Adrenal gland (tissue), 12 donors: ENCODE results near the gene SHANK2. TPM values are rescaled to one million over a fixed set of nuclear protein-coding genes. Genes with fewer than 3 reads are reported as not detected.
A peak's percentile ranks its signal among the peaks of the same experiment; 100 is the strongest.

Source experiments
- DNase-seq, 7 donors: peaks; one replicate each; pipeline ENCODE4 v3.0.0-alpha.2; 2019 to 2020
- H3K27ac ChIP-seq, 5 donors: fragments of 200-600 bp; sonication (generic) in 4 of 5; 1 replicate in 3 of 5; 2 replicates in 2 of 5; pipeline versions ENCODE4 v1.5.1 to v1.8.0; 2016 to 2020; ENCODE audit warnings: mild to moderate bottlenecking in 1 of 5
- H3K27me3 ChIP-seq: fragments of 200-600 bp; 2 replicates; pipeline ENCODE4 v1.8.0; 2021
- H3K36me3 ChIP-seq, 2 donors: fragments of 200-600 bp; replicated peaks in 1 of 2; 1 replicate in 1 of 2; 2 replicates in 1 of 2; pipeline versions ENCODE4 v1.5.1 to v1.8.0; 2018 to 2022
- H3K4me1 ChIP-seq, 2 donors: fragments of 200-600 bp; replicated peaks in 1 of 2; 1 replicate in 1 of 2; 2 replicates in 1 of 2; pipeline versions ENCODE4 v1.5.1 to v1.8.0; 2018 to 2021
- H3K4me3 ChIP-seq, 4 donors: fragments of 200-600 bp; sonication (generic) in 3 of 4; one replicate each; pipeline ENCODE4 v1.5.1; 2016 to 2018
- H3K9me3 ChIP-seq, 3 donors: fragments of 200-600 bp; sonication (generic) in 1 of 3; replicated peaks in 1 of 3; 1 replicate in 2 of 3; 2 replicates in 1 of 3; pipeline versions ENCODE4 v1.5.1 to v1.8.0; 2016 to 2021
- POLR2A ChIP-seq, 2 donors: fragments of 450-650 bp; IDR thresholded peaks; one replicate each; pipeline ENCODE4 v1.6.1; 2017; ENCODE audit warnings: antibody characterized with exemption in 2 of 2, mild to moderate bottlenecking in 2 of 2, moderate library complexity in 1 of 2
- WGBS, 4 donors: extraction: QIAGEN DNeasy Blood & Tissue Kit in 2 of 4; methylation state at CpG; one replicate each; pipeline versions ENCODE4 v1.1.5 to v1.1.7; 2013 to 2017; 5-methylcytosine and 5-hydroxymethylcytosine counted together
- intact Hi-C, 2 donors: fragments of 100-400 bp; cut with DNase I; formaldehyde crosslinking; loops; one replicate each; pipeline versions ENCODE4 v1.14.1 to v1.15.0; 2022 to 2023
- polyA plus RNA-seq, 3 donors: library from polyadenylated mRNA; stranded (reverse); fragments of 200-250 nt in 2 of 3; fragments of 350-450 nt in 1 of 3; fragmentation: Illumina TruSeq in 1 of 3; extraction: RNeasy Lipid Tissue Mini Kit (QIAGEN cat#74804) in 1 of 3; gene quantifications; one replicate each; pipeline ENCODE4 v1.2.3, GENCODE V29; 2013 to 2014
- total RNA-seq, 9 donors: library from RNA; depleted of rRNA in 4 of 9; stranded (reverse); fragments of >200 nt in 4 of 9; fragments of 120-200 nt in 1 of 9; fragmentation: NEBNext Ultra II Directional in 1 of 9; extraction: Animal tissue kit (Norgen Biotek cat#: 25700) in 1 of 9; gene quantifications; one replicate each; pipeline versions ENCODE4 v1.1.0 to v1.2.4, GENCODE V29; 2013 to 2023
- TF ChIP-seq, protein P1 (sequence below), 6 experiments: fragments of 450-650 bp in 4 of 6; fragments of 200-600 bp in 2 of 6; sonication (generic) in 1 of 6; IDR thresholded peaks; 1 replicate in 5 of 6; 2 replicates in 1 of 6; pipeline versions ENCODE4 v1.5.1 to v1.8.0; 2016 to 2021; ENCODE audit warnings: antibody characterized with exemption in 6 of 6, mild to moderate bottlenecking in 2 of 6, moderate library complexity in 1 of 6
- donor health status: healthy with polysubstance abuse.
- donor health status: Bipolar disorder and iron deficiency.
- donor health status: DM: yes; HTN: yes; CAD: no.
- donor health status: DM: no; HTN: no; CAD: no.
- donor health status: DM: no; HTN: no; CAD: no.
- donor health status: DM: yes; HTN: yes; CAD: no.

Gene SHANK2
- total and polyA plus RNA-seq, 12 donors = 0.77 to 6.4 (median 2.3) TPM

DNA sequence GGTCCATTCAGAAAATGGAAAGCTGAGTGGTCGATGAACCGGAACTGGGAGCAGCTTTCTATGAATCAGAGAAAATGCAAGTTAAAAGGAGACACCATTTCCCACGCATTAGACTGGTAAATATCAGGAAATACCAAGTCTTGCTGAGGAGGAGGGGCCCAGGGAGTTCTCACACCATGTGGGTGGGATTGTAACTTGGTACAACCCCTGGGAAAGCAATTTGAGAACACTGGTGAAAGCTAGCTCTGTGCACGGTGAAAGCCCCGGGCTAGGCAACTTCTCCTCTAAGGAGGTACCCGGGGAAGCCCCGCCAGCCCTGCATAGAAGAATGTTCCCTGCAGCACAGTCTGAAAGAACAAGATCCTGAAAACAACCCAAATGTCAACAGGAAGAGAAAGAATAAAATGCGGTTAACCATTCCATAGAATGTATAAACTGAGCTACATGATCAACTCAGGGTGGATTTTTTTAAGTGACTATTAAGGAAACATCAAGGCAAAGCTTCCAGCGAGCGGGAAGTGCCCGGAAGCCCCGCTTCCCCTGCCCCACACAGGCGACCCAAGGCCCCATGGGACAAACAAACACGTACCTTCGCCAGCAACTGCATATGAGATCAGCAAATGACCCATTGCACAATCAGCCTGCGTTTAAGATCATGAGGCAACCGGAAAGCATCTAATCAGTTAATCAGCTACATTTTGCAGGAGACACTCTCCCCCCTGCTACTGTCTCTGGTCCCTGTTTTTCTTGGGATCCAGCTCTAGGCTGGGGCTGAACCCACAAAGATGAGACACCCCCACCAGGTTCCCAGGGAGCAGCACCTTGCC lies 11.3 kb downstream of the SHANK2 start:
- WGBS, 4 donors = 25 to 32% (median 27%) methylated on average over 15 to 17 of the region's 17 CpGs
- Histone ChIP-seq H3K27ac (peak overlapping the region in 2 of 5 donors; percentile 12 to 53), H3K4me3 (no peak overlapping the region), H3K4me1 (no peaks in the 10 kb centered on the region), H3K9me3 (no peaks in the 10 kb centered on the region), H3K27me3 (no peaks in the 10 kb centered on the region), H3K36me3 (no peaks in the 10 kb centered on the region)
- intact Hi-C loops = no loop called here
- TF ChIP-seq POLR2A (IDR thresholded peaks at IDR 0.05) = no peak
- TF ChIP-seq, protein P1, sequence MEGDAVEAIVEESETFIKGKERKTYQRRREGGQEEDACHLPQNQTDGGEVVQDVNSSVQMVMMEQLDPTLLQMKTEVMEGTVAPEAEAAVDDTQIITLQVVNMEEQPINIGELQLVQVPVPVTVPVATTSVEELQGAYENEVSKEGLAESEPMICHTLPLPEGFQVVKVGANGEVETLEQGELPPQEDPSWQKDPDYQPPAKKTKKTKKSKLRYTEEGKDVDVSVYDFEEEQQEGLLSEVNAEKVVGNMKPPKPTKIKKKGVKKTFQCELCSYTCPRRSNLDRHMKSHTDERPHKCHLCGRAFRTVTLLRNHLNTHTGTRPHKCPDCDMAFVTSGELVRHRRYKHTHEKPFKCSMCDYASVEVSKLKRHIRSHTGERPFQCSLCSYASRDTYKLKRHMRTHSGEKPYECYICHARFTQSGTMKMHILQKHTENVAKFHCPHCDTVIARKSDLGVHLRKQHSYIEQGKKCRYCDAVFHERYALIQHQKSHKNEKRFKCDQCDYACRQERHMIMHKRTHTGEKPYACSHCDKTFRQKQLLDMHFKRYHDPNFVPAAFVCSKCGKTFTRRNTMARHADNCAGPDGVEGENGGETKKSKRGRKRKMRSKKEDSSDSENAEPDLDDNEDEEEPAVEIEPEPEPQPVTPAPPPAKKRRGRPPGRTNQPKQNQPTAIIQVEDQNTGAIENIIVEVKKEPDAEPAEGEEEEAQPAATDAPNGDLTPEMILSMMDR (IDR thresholded peaks at IDR 0.05) = no peak
- peak in 5 of 7 donors; percentile 29 to 58 (median 45) for DNase-seq

DNA sequence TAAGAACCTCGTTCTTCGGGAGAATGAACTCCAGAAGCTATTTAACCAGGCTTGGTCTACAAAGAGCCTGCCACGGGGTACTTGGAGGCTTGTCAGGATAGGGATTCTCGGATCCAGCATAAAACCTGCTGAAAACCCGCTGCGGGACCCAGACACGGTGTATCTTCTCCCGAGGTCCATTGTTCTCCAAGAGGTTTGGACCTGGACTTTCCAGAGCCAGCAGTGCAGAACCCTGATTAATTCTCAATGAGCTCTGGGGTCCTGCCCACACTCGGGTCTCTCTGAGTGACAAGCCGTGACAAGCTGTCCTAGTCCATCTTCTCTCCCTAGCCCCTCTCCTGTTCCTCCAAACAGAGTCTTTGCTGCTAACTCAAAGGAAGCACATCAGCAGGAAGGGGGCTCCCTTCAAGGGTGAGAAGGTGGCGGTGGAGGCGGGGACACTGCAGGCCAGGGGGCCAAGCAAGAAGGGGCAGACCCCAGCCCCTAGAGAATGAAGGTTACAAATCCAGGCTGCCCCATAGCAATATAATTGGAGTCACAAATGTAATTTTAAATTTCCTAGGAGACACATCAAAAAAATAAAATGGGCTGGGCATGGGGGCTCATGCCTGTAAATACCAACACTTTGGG lies 12.2 kb downstream of the SHANK2 start:
- H3K4me3 ChIP-seq = no peak overlapping the region
- TF ChIP-seq POLR2A (IDR thresholded peaks at IDR 0.05) = no peak
- TF ChIP-seq, protein P1 (IDR thresholded peaks at IDR 0.05) = no peak
- H3K27me3 ChIP-seq = no peaks in the 10 kb centered on the region
- DNase-seq = no peak
- H3K9me3 ChIP-seq = no peaks in the 10 kb centered on the region
- no peak overlapping the region for H3K27ac ChIP-seq
- H3K4me1 ChIP-seq = no peaks in the 10 kb centered on the region
- intact Hi-C loops = no loop called here
- no peaks in the 10 kb centered on the region for H3K36me3 ChIP-seq
- 71 to 84% (median 81%) methylated on average over 8 to 12 of the region's 12 CpGs for WGBS, 4 donors

DNA sequence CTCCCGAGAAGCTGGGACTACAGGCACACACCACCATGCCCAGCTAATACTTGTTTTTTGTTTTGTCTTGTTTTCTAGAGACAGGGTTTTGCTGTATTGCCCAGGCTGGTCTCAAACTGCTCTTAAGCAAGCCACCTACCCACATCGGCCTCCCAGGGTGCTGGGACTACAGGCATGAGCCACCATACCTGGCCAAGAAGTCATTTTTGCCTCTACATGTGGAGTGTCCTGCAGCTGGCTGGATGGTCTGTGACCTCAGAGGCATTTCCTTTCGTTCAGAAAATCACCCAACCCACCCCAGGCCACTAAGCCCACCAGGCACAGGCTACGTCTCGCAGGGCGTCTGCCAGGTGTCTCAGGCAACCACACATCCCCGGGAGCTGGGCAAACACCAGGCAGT lies 12.8 kb downstream of the SHANK2 start:
- DNase-seq = no peak
- no peak overlapping the region for H3K4me3 ChIP-seq
- intact Hi-C loops = no loop called here
- H3K4me1 ChIP-seq = no peaks in the 10 kb centered on the region
- H3K27me3 ChIP-seq = no peaks in the 10 kb centered on the region
- WGBS, 4 donors = 64 to 85% (median 78%) methylated on average over 7 of the region's 7 CpGs
- TF ChIP-seq POLR2A (IDR thresholded peaks at IDR 0.05) = no peak
- TF ChIP-seq, protein P1 (IDR thresholded peaks at IDR 0.05) = no peak
- H3K36me3 ChIP-seq = no peaks in the 10 kb centered on the region
- H3K9me3 ChIP-seq = no peaks in the 10 kb centered on the region
- no peak overlapping the region for H3K27ac ChIP-seq

DNA sequence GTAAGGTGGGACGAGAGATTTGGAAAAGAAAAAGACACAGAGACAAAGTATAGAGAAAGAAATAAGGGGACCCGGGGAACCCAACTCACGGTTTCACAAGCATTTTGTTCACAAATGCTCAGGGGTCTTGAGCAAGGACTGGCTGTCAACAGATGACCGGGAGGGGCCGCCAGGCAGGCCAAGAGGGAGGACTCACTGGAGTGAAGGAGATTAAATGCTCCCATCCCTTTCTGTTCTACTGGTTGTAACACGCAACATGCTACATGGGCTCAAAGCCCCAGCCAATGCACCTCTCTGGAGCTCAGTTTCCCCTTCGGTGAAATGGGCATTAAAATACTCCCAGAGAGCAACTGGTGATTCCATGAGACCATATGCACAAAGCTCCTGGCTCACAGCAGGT lies 13.4 kb downstream of the SHANK2 start:
- no peak overlapping the region for H3K4me3 ChIP-seq
- no peak for TF ChIP-seq POLR2A (IDR thresholded peaks at IDR 0.05)
- TF ChIP-seq, protein P1 (IDR thresholded peaks at IDR 0.05) = no peak
- WGBS, 4 donors = 81 to 91% (median 86%) methylated on average over 6 to 7 of the region's 7 CpGs
- no peaks in the 10 kb centered on the region for H3K27me3 ChIP-seq
- H3K36me3 ChIP-seq = no peaks in the 10 kb centered on the region
- no peak for DNase-seq
- H3K27ac ChIP-seq = no peak overlapping the region
- H3K9me3 ChIP-seq = no peaks in the 10 kb centered on the region
- H3K4me1 ChIP-seq = no peaks in the 10 kb centered on the region
- intact Hi-C loops = no loop called here
